Measurements from ENCODE around the gene TET1.
"Not testable (repeated sequence)": the region's sequence is repeated elsewhere in the genome, so short reads cannot be mapped to it uniquely, and the experiment has no call there.

- TF ChIP-seq POLR2AphosphoS5 (IDR thresholded peaks at IDR 0.05); POLR2A (IDR thresholded peaks at IDR 0.05; ENCODE audit: low read depth): not testable (repeated sequence)
These were observed 49.9 kb downstream of the TET1 start for GRCh38 chr10:68610023-68610422.
